WTC11 (cell line): Measurements from ENCODE around the gene UGCG. TPM values are rescaled to one million over a fixed set of nuclear protein-coding genes. Genes with fewer than 3 reads are reported as not detected.

ENCODE experiments used
- ATAC-seq: fragments of 200-7000 bp; cut with Tn5 transposase; 2 replicates; pipeline ENCODE4 v1.10.0; 2021; ENCODE audit warnings: mild to moderate bottlenecking, moderate library complexity
- CTCF ChIA-PET: fragments of 300-600 bp; sonication (Branson Sonifier 250); formaldehyde crosslinking; loops from one replicate; lab custom pipeline; 2021; ENCODE audit warnings: antibody characterized with exemption; lab: Charles Lee
- POLR2A ChIA-PET: fragments of 350-600 bp; sonication (Branson Sonifier 250); formaldehyde crosslinking; loops from one replicate; lab custom pipeline; 2021; ENCODE audit warnings: antibody characterized with exemption; lab: Charles Lee
- DNase-seq: peaks from one replicate; pipeline ENCODE4 v3.0.0; 2021; ENCODE audit warnings: low spot score
- H3K27ac Mint-ChIP-seq: 2 replicates; pipeline ENCODE4 v1.8.0; 2021; ENCODE audit warnings: mixed read lengths
- H3K27me3 Mint-ChIP-seq: 2 replicates; pipeline ENCODE4 v1.8.0; 2021; ENCODE audit warnings: low read depth, mild to moderate bottlenecking, moderate library complexity, mixed read lengths
- H3K36me3 Mint-ChIP-seq: 2 replicates; pipeline ENCODE4 v1.8.0; 2021; ENCODE audit warnings: mixed read lengths
- H3K4me1 Mint-ChIP-seq: 2 replicates; pipeline ENCODE4 v1.8.0; 2022; ENCODE audit warnings: mixed read lengths
- H3K4me3 Mint-ChIP-seq: 2 replicates; pipeline ENCODE4 v1.8.0; 2021; ENCODE audit warnings: mild to moderate bottlenecking, moderate library complexity, mixed read lengths
- H3K9me3 Mint-ChIP-seq: 2 replicates; pipeline ENCODE4 v1.8.0; 2021; ENCODE audit warnings: mixed read lengths
- ATF6 ChIP-seq: sonication (generic); formaldehyde crosslinking; IDR thresholded peaks from 2 replicates; pipeline ENCODE4 v1.8.1; 2023; ENCODE audit warnings: mild to moderate bottlenecking, missing genetic modification reagents
- CTCF ChIP-seq: fragments of 200-600 bp; IDR thresholded peaks from 2 replicates; pipeline ENCODE4 v1.8.0; 2022; ENCODE audit warnings: antibody characterized with exemption
- FOXK1 ChIP-seq: sonication (generic); formaldehyde crosslinking; IDR thresholded peaks from 2 replicates; pipeline ENCODE4 v1.8.0; 2022; ENCODE audit warnings: mild to moderate bottlenecking, moderate library complexity, missing genetic modification reagents
- IRF2 ChIP-seq: sonication (generic); formaldehyde crosslinking; IDR thresholded peaks from 2 replicates; pipeline ENCODE4 v1.8.0; 2022; ENCODE audit warnings: low read depth, missing genetic modification reagents, borderline replicate concordance
- MAX ChIP-seq: sonication (generic); formaldehyde crosslinking; IDR thresholded peaks from 2 replicates; pipeline ENCODE4 v1.8.0; 2022; ENCODE audit warnings: mild to moderate bottlenecking, missing genetic modification reagents
- MLX ChIP-seq: sonication (generic); formaldehyde crosslinking; IDR thresholded peaks from 2 replicates; pipeline ENCODE4 v1.8.1; 2023; ENCODE audit warnings: mild to moderate bottlenecking, missing genetic modification reagents, moderate library complexity
- NR2C2 ChIP-seq: sonication (generic); formaldehyde crosslinking; IDR thresholded peaks from 2 replicates; pipeline ENCODE4 v1.8.0; 2022; ENCODE audit warnings: mild to moderate bottlenecking, missing genetic modification reagents
- PREB ChIP-seq: sonication (generic); formaldehyde crosslinking; IDR thresholded peaks from 2 replicates; pipeline ENCODE4 v1.8.1; 2022; ENCODE audit warnings: mild to moderate bottlenecking, missing genetic modification reagents, moderate library complexity, borderline replicate concordance
- PRRX2 ChIP-seq: fragments of 250-450 bp; sonication (Bioruptor Pico); IDR thresholded peaks from 2 replicates; pipeline ENCODE4 v1.8.0; 2021; ENCODE audit warnings: mild to moderate bottlenecking
- STAT6 ChIP-seq: sonication (generic); formaldehyde crosslinking; conservative IDR thresholded peaks from 2 replicates; pipeline ENCODE4 v1.8.1; 2023; ENCODE audit warnings: mild to moderate bottlenecking, low read depth, missing genetic modification reagents, moderate library complexity
- TCF7 ChIP-seq: sonication (generic); formaldehyde crosslinking; IDR thresholded peaks from 2 replicates; pipeline ENCODE4 v1.8.0; 2022; ENCODE audit warnings: mild to moderate bottlenecking, low read depth, missing genetic modification reagents, moderate library complexity
- TEAD1 ChIP-seq: sonication (generic); formaldehyde crosslinking; IDR thresholded peaks from 2 replicates; pipeline ENCODE4 v1.8.0; 2022; ENCODE audit warnings: mild to moderate bottlenecking, missing genetic modification reagents
- TEAD4 ChIP-seq: sonication (generic); formaldehyde crosslinking; IDR thresholded peaks from 2 replicates; pipeline ENCODE4 v1.8.0; 2022; ENCODE audit warnings: mild to moderate bottlenecking, missing genetic modification reagents
- ZNF121 ChIP-seq: sonication (generic); formaldehyde crosslinking; IDR thresholded peaks from 2 replicates; pipeline ENCODE4 v1.8.0; 2023; ENCODE audit warnings: missing genetic modification reagents
- ZNF219 ChIP-seq: sonication (generic); formaldehyde crosslinking; IDR thresholded peaks from 2 replicates; pipeline ENCODE4 v1.8.0; 2023; ENCODE audit warnings: missing genetic modification reagents, mild to moderate bottlenecking, borderline replicate concordance
- ZNF232 ChIP-seq: sonication (generic); formaldehyde crosslinking; IDR thresholded peaks from 2 replicates; pipeline ENCODE4 v1.8.0; 2022; ENCODE audit warnings: mild to moderate bottlenecking, missing genetic modification reagents
- total RNA-seq: library from RNA; stranded (reverse); gene quantifications from 3 replicates; pipeline ENCODE4 v1.2.3, GENCODE V29; 2021

The UGCG gene
- total RNA-seq, 1 experiment from 2014 or later, result 37.5 TPM

GRCh38 chr9:111975709-111976108 lies 79.1 kb downstream of the UGCG start:
- Mint-ChIP-seq H3K36me3 (no peaks in the 10 kb centered on the region), H3K4me1 (peaks cover 12% of the 10 kb centered on the region), H3K27ac (no peak overlapping the region), H3K9me3 (no peaks in the 10 kb centered on the region), H3K4me3 (no peak overlapping the region), H3K27me3 (no peaks in the 10 kb centered on the region)
- ATAC-seq (peak; percentile 94), DNase-seq (peak; percentile 41)
- peak; percentile 31; the same call in 1 of the 2 replicates for TF ChIP-seq MAX (CRISPR knock-in tag)
- no peak for TF ChIP-seq TEAD1 (CRISPR knock-in tag)
- TF ChIP-seq PRRX2 (CRISPR knock-in tag), result no peak
- peak; percentile 83 for TF ChIP-seq ZNF121 (CRISPR knock-in tag)
- no peak for TF ChIP-seq ATF6 (CRISPR knock-in tag)
- ChIA-PET POLR2A (no interaction called here), CTCF (interaction anchor here (0.6 to 1.0 kb wide), 5 partner anchors 9 to 224 kb away, joined by 3 to 4 read pairs (median 3); no protein-coding TSS in a partner anchor)

- no peak for DNase-seq
- Mint-ChIP-seq H3K4me3 (no peak overlapping the region), H3K36me3 (no peaks in the 10 kb centered on the region), H3K27ac (no peak overlapping the region), H3K4me1 (peaks cover 12% of the 10 kb centered on the region), H3K9me3 (no peaks in the 10 kb centered on the region), H3K27me3 (no peaks in the 10 kb centered on the region)
- ChIA-PET POLR2A (no interaction called here), CTCF (no interaction called here)
- no peak for TF ChIP-seq ZNF232 (CRISPR knock-in tag)
- no peak for TF ChIP-seq MLX (CRISPR knock-in tag)
- no peak for TF ChIP-seq TCF7 (CRISPR knock-in tag)
- no peak for TF ChIP-seq IRF2 (CRISPR knock-in tag)
- no peak for TF ChIP-seq STAT6 (CRISPR knock-in tag)
- no peak for TF ChIP-seq NR2C2
- TF ChIP-seq CTCF, result no peak
- no peak for TF ChIP-seq FOXK1 (CRISPR knock-in tag)
- TF ChIP-seq PREB (CRISPR knock-in tag), result no peak
- no peak for TF ChIP-seq ZNF219 (CRISPR knock-in tag)
- no peak for TF ChIP-seq TEAD4
- no peak for ATAC-seq
Measured at GRCh38 chr9:111978616-111979015, 82.0 kb downstream of the UGCG start.
